SK-N-SH (cell line): ENCODE measurements around the gene ZBTB7A. TPM values are rescaled to one million over a fixed set of nuclear protein-coding genes. Genes with fewer than 3 reads are reported as not detected.

Source experiments
- CTCF ChIA-PET: fragments of 300-600, 350-600 bp; formaldehyde crosslinking; extraction: SDS; loops from one replicate; lab custom pipeline; 2021; lab: Yijun Ruan, JAX
- POLR2A ChIA-PET: fragments of 350-600 bp; sonication (Branson Sonifier 250); formaldehyde crosslinking; extraction: SDS; loops from one replicate; lab custom pipeline; 2020; ENCODE audit warnings: antibody characterized with exemption, inconsistent platforms; lab: Yijun Ruan, JAX
- DNase-seq: peaks from one replicate; pipeline ENCODE4 v3.0.0; 2012
- H2AFZ ChIP-seq: fragments of 200-600 bp; sonication (generic); 2 replicates; pipeline ENCODE4 v1.8.1; 2016; ENCODE audit warnings: antibody characterized with exemption, mild to moderate bottlenecking, low read depth
- H3F3A ChIP-seq: fragments of 200-600 bp; sonication (generic); replicated peaks from 2 replicates; pipeline ENCODE3; 2016; ENCODE audit warnings: antibody characterized with exemption, mild to moderate bottlenecking; ENCODE audit not compliant: insufficient read depth
- H3K27ac ChIP-seq, 2 experiments: fragments of 200-500 bp in 1 of 2; fragments of 200-600 bp in 1 of 2; sonication (Bioruptor generic) in 1 of 2; sonication (generic), shearing (Covaris generic) in 1 of 2; 2 replicates each; pipeline versions ENCODE4 v1.5.1 to v1.6.1; 2014 to 2016; ENCODE audit warnings: low read depth in 2 of 2, inconsistent platforms in 1 of 2, low read length in 1 of 2, mild to moderate bottlenecking in 1 of 2, mixed read lengths in 1 of 2
- H3K27me3 ChIP-seq: fragments of 200-600 bp; sonication (generic), shearing (Covaris generic); 2 replicates; pipeline ENCODE4 v1.6.1; 2016; ENCODE audit warnings: mixed run types; ENCODE audit not compliant: insufficient read depth
- H3K36me3 ChIP-seq, 2 experiments: fragments of 200-500 bp in 1 of 2; fragments of 200-600 bp in 1 of 2; sonication (Bioruptor generic) in 1 of 2; sonication (generic) in 1 of 2; replicated peaks in 1 of 2; 2 replicates each; pipeline versions ENCODE3 to v1.5.1; 2014 to 2016; ENCODE audit warnings: low read length in 1 of 2, mild to moderate bottlenecking in 1 of 2; ENCODE audit not compliant: insufficient read depth in 2 of 2, control insufficient read depth in 1 of 2
- H3K4me1 ChIP-seq, 2 experiments: fragments of 200-500 bp in 1 of 2; fragments of 200-600 bp in 1 of 2; sonication (Bioruptor generic) in 1 of 2; sonication (generic), shearing (Covaris generic) in 1 of 2; 2 replicates each; pipeline versions ENCODE4 v1.5.1 to v1.6.1; 2014 to 2016; ENCODE audit warnings: low read depth in 1 of 2, low read length in 1 of 2, mixed run types in 1 of 2; ENCODE audit not compliant: insufficient read depth in 2 of 2, control insufficient read depth in 1 of 2
- H3K4me2 ChIP-seq: fragments of 200-600 bp; sonication (generic), shearing (Covaris generic); 2 replicates; pipeline ENCODE4 v1.6.1; 2017; ENCODE audit warnings: mixed run types
- H3K4me3 ChIP-seq, 2 experiments: fragments of 200-500 bp in 1 of 2; fragments of 200-600 bp in 1 of 2; sonication (Bioruptor generic) in 1 of 2; sonication (generic), shearing (Covaris generic) in 1 of 2; 2 replicates each; pipeline versions ENCODE4 v1.5.1 to v1.8.1; 2014 to 2016; ENCODE audit warnings: low read depth in 2 of 2, inconsistent platforms in 1 of 2, low read length in 1 of 2, mild to moderate bottlenecking in 1 of 2, mixed read lengths in 1 of 2, moderate library complexity in 1 of 2
- H3K79me2 ChIP-seq: fragments of 200-600 bp; sonication (generic); 2 replicates; pipeline ENCODE4 v1.8.1; 2017; ENCODE audit warnings: mild to moderate bottlenecking; ENCODE audit not compliant: insufficient read depth
- H3K9ac ChIP-seq: fragments of 200-600 bp; sonication (generic); 2 replicates; pipeline ENCODE4 v1.6.1; 2017; ENCODE audit warnings: mixed run types
- H3K9me2 ChIP-seq: fragments of 200-600 bp; sonication (generic); 2 replicates; pipeline ENCODE4 v1.6.1; 2017; ENCODE audit warnings: mixed run types
- H3K9me3 ChIP-seq: fragments of 200-600 bp; sonication (generic); 2 replicates; pipeline ENCODE4 v1.6.1; 2017; ENCODE audit warnings: mixed run types, mild to moderate bottlenecking, moderate library complexity
- H4K20me1 ChIP-seq: fragments of 200-600 bp; sonication (generic); 2 replicates; pipeline ENCODE4 v1.6.1; 2017; ENCODE audit warnings: mild to moderate bottlenecking, mixed run types; ENCODE audit not compliant: insufficient read depth
- FOSL2 ChIP-seq: IDR thresholded peaks from 2 replicates; pipeline ENCODE4 v1.4.0; 2012; ENCODE audit warnings: low read depth, mild to moderate bottlenecking, moderate library complexity, borderline replicate concordance
- FOXJ3 ChIP-seq: sonication (generic); formaldehyde crosslinking; IDR thresholded peaks from 2 replicates; pipeline ENCODE4 v1.5.1; 2020; ENCODE audit warnings: mild to moderate bottlenecking, missing genetic modification reagents
- GATA2 ChIP-seq: sonication (generic); formaldehyde crosslinking; IDR thresholded peaks from 2 replicates; pipeline ENCODE4 v1.5.0; 2020; ENCODE audit warnings: mild to moderate bottlenecking, missing genetic modification reagents
- IRF3 ChIP-seq: fragments of 150-350 bp; IDR thresholded peaks from 2 replicates; pipeline ENCODE4 v1.6.1; 2016; ENCODE audit warnings: mild to moderate bottlenecking, low read depth, low read length
- MAX ChIP-seq: IDR thresholded peaks from 2 replicates; pipeline ENCODE4 v1.4.0; 2012; ENCODE audit warnings: low read depth
- MXI1 ChIP-seq: IDR thresholded peaks from 2 replicates; pipeline ENCODE4 v1.6.1; 2012; ENCODE audit warnings: mild to moderate bottlenecking, low read depth, low read length, improper control_type of control experiment
- RAD21 ChIP-seq: IDR thresholded peaks from 2 replicates; pipeline ENCODE4 v1.6.1; 2012; ENCODE audit warnings: mild to moderate bottlenecking, low read length
- REST ChIP-seq: IDR thresholded peaks from 2 replicates; pipeline ENCODE4 v1.6.1; 2012; ENCODE audit warnings: mild to moderate bottlenecking, low read depth, low read length, moderate library complexity
- WGBS: methylation state at CpG from one replicate; pipeline ENCODE4 v1.1.6; 2017; ENCODE audit warnings: low lambda C conversion rate; 5-methylcytosine and 5-hydroxymethylcytosine counted together
- polyA plus RNA-seq, 3 experiments: library from polyadenylated mRNA; depleted of rRNA; stranded (reverse); fragments of >200 nt; gene quantifications; 2 replicates each; pipeline ENCODE4 v1.2.3, GENCODE V29; 2012

ZBTB7A gene
- polyA plus RNA-seq, 1 of the 3 experiments (the other 2 are of a cell fraction): 7.4 TPM

- no peaks in the 10 kb centered on the region for H3K9me3 ChIP-seq
- H3K36me3 ChIP-seq: peaks cover 5 to 27% of the 10 kb centered on the region in 2 experiments
- no peak overlapping the region for H3K4me3 ChIP-seq
- no peak for DNase-seq
- H3K9ac ChIP-seq: no peak overlapping the region
- no peaks in the 10 kb centered on the region for H3K4me1 ChIP-seq
- ChIA-PET POLR2A (interaction anchor here (1.1 kb wide), 1 partner anchor 63 kb away, joined by 3 read pairs; no protein-coding TSS in a partner anchor), CTCF (interaction anchor here (1.2 kb wide), 1 partner anchor 46 kb away, joined by 3 read pairs; no protein-coding TSS in a partner anchor)
- H3K79me2 ChIP-seq: 0 out of 2 replicates have a peak, but pooled peaks cover 2% of the 10 kb centered on the region
- no peaks in the 10 kb centered on the region for H3K9me2 ChIP-seq
- H4K20me1 ChIP-seq: no peaks in the 10 kb centered on the region; the same call in 1 of the 2 replicates
- no peak overlapping the region for H3K4me2 ChIP-seq
- no peak overlapping the region for H3K27ac ChIP-seq
- WGBS: 89% methylated on average over 18 of the region's 34 CpGs
- TF ChIP-seq MXI1 (no peak), REST (no peak), FOSL2 (no peak), GATA2 (no peak), RAD21 (no peak), IRF3 (no peak), FOXJ3 (CRISPR knock-in tag) (no peak), MAX (no peak)
- peaks cover under 1% of the 10 kb centered on the region for H3F3A ChIP-seq
- H3K27me3 ChIP-seq: no peaks in the 10 kb centered on the region
- H2AFZ ChIP-seq: no peak overlapping the region
Measured at GRCh38 chr19:4034048-4035017, 32.4 kb downstream of the ZBTB7A start.
